OCI-LY3 (cell line): ENCODE measurements around the gene NLRC4.

Source experiments
- CTCF ChIP-seq: fragments of 200-600, 300-600 bp; sonication (generic); IDR thresholded peaks from 2 replicates; pipeline ENCODE4 v1.5.1; 2014; ENCODE audit warnings: antibody characterized with exemption, low read length, low read depth
- EZH2phosphoT487 ChIP-seq: fragments of 200-600 bp; shearing (Covaris generic); IDR thresholded peaks from 2 replicates; pipeline ENCODE4 v1.6.1; 2018; ENCODE audit warnings: antibody characterized with exemption, mixed run types, low read depth

GRCh38 chr2:32278478-32278853 lies 13.8 kb upstream of the NLRC4 start:
- TF ChIP-seq CTCF (no peak), EZH2phosphoT487 (no peak)
